Inferior parietal cortex (tissue), 1 donor: ENCODE data around the gene FREM3.

Experiments
- DNase-seq: peaks from one replicate; pipeline ENCODE4 v3.0.0-alpha.2; 2016; ENCODE audit errors: extremely low spot score

FREM3 gene

DNA sequence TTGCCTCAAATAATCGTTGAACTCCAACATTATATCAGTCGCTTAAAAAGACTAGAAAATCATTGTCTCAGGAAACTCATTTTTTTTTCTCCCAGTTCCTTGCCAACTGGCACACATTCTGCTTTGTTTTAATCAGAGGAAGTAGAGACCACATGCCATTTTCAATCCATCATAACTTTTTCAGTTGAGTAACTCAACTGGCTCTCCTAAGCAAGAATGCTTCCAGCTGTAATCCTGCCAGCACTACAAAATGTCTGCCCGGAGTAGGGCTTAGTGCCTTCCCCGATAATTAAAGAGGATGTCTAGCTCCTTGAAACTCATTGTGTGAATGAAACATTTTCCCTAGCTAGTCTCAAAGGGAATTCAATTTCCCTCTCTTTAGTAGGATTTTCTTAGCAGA lies 33.0 kb downstream of the FREM3 start:
- no peak for DNase-seq

GRCh38 chr4:143658336-143658735 lies 42.1 kb downstream of the FREM3 start:
- DNase-seq = no peak

DNA sequence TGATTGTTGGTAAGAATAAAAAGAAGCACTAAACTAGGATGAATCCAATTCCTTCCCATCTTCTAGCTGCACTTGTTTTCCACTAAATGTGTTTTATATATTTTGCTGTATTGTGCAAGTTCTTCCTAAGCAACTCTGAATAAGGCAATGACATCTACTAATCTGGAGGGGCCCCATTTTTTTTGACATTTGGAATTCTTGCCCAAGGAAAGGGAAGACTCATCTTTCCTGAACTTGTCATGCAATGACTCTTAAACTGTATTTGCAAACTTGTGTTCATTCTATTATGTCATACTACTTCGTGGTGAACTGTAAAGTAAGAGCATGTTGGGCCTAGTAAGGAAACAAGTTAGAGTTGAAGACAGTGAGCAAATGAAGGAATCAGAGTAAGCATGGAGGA lies 45.9 kb downstream of the FREM3 start:
- DNase-seq = no peak

DNA sequence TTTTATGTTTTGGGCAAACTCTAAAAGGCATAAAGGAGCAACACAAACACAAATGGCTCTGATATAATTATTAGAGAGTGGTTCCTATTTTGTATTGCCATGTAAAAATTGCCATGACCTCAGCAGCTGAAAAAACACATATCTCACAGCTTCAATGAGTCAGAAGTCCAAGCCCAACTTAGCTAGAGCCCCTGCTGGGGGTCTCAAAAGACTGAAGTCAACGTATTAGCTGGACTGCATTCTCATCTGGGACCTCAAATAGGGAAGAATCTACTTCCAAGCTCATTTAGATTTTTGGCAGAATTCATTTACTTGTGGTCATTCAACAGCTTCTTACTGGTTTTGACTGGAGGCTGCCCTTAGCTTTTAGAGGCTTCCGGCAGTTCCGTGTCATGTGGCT lies 47.4 kb downstream of the FREM3 start:
- no peak for DNase-seq

DNA sequence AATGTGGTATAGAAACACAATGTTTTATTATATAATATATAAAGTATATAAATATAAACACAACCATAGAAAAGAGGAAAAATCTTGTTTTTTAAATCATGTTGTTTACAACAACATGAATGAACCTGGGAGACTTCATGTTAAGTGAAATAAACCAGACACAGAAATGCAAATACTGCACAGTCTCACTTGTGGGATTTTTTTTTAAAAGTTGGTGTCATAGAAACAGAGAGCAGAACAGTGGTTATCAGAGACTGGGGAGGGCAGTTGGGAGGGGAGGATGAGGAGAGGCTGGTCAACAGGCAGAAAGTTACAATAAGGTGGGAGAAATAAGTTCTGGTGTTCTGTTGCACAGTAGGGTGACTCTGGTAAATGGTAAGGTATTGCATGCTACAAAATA lies 57.1 kb downstream of the FREM3 start:
- DNase-seq = no peak

GRCh38 chr4:143642611-143643010 lies 57.9 kb downstream of the FREM3 start:
- no peak for DNase-seq

DNA sequence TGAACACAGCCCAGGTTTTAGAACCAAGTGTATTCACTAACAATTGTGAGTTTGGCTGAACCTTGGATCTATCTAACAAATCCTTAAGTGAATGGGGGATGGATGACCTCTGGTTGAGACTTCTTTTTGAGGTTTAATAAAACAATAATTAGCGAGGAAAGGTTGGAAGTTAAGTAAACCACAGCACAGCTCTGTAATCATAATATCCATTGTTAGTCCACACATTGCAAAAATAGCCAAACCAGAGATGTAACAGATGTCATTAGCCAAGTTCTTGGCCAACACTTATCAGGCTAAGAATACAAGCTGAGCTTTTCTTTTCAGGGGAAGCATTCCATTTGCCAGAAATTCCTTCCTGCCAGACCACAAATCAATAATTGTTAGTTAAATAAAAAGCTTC lies 59.1 kb downstream of the FREM3 start:
- no peak for DNase-seq

GRCh38 chr4:143634763-143635162 lies 65.7 kb downstream of the FREM3 start:
- no peak for DNase-seq

GRCh38 chr4:143633833-143634232 lies 66.6 kb downstream of the FREM3 start:
- DNase-seq = no peak

GRCh38 chr4:143626134-143626911 lies 74.2 kb downstream of the FREM3 start:
- no peak for DNase-seq

DNA sequence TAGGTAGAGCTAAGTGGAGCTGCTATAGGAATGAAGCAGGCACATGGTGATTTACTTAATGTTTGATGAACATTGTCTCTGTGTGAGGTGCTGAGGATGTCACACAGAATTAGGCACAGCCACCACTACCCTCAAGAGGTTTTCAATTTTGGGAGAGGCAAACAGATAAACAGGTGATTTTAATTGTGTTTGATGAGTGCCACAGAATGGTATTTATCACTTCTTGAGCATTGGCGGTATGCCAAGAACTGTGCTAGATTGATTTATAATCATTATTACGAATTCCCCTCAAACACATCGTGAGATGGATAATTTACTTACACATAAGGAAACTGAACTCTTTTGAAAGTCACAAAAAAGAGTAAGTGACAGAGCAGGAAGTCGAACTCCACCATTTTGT lies 74.8 kb downstream of the FREM3 start:
- DNase-seq = no peak

DNA sequence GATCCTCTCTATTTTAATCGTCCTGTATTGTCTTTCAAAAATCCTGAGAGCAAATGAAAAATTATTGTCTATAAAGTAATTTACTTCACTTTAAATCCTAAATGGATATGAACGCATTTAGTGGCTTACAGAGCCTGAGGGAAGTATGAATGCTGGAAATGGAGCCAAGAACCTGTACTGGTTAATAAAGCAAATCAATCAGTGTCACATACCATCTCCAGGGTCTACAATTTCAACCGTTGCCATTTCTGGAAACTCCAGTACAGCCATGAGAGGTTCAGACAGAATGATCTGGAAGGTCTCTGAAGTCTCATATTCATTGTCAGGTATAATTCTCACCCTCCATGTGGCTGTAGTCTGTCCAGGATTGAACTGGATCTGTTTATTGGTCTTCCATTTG lies 76.6 kb downstream of the FREM3 start:
- no peak for DNase-seq

- DNase-seq = no peak
Measured at GRCh38 chr4:143618811-143619210, 81.7 kb downstream of the FREM3 start.

DNA sequence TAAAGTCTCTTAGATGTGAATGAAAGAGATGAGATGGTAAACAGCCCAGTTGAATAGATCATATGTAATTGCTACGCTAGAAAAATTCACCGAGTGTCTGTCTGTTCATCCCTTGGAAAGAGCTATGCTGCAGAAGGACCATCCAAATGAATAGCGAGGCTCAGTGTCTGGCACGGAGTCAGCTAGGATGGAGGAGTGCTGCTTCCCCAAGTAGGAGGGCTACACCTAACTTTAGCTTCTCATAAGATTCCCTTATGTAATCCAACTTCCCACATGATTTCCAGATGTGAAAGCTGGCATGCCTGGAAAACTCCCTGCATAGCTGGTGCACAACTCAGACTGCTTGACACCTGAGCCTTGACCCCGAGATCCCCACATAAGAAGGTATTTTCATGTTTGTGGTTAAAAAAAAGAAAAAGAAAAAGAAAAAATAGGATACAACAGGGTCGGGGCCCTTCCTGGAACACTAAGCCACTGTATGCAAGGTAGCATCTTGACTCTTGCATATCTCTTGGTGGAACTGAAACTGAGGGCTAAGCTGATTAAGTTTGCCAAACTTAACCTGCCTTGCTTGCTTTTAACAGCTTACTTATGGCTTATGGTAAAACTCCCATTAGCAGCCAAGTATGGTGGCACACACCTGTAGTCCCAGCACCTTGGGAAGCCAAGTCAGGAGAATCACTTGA lies 82.3 kb downstream of the FREM3 start:
- no peak for DNase-seq

DNA sequence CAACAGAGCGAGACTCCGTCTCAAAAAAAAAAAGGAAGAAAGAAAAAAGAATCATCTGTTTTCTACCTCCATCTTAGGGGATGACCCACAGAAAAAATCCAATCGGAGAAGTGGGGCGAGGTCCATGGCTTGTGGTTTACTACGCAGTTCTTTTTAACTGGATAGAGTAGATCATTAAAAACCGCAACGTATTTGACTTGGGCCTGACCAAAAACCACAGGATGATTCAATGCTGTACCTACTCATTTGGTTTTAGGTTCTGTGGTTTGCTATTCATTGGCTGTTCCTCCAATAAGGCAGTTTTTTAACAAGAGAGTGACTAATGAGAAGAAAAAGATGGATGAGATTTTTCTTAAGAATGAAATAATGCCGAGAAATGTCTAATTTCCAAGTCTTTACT lies 83.7 kb downstream of the FREM3 start:
- DNase-seq = no peak

- DNase-seq = no peak
Measured at GRCh38 chr4:143609492-143609891, 91.0 kb downstream of the FREM3 start.

DNA sequence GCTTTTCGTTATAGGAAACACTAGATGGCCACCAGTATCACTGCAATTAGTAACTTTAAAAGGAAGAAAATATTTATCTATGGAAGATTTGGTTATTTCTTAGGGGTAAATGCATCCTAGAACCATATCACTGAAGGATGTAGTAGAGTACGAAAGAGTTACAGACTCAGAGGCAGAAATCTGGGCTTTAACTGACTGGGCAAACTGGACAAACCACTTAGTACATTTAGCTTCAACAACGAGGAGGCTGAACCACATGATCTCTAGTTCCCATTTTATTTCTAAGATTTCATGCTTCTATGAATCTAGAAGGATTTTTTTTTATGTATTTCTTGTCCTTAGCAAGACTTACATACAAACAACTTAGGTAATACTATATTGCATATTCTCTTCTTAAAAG lies 94.0 kb downstream of the FREM3 start:
- no peak for DNase-seq

DNA sequence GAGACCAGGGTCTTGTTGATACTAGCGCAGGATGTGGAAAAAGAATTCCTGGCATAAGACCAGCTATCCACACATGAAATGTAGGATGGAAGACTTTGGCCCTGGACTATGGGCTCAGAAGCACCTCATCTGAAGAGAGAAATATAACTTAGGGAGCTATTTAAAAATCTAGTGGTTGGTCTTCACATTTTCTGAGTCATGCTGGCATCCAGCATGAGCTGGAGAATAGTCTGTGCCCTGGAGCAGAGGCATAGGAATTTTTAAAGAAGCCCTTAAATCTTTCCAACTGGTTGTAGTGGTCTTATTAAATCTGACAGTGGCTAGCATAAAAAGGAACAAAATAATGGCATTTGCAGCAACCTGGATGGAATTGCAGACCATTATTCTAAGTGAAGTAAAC lies 100.6 kb downstream of the FREM3 start:
- no peak for DNase-seq

DNA sequence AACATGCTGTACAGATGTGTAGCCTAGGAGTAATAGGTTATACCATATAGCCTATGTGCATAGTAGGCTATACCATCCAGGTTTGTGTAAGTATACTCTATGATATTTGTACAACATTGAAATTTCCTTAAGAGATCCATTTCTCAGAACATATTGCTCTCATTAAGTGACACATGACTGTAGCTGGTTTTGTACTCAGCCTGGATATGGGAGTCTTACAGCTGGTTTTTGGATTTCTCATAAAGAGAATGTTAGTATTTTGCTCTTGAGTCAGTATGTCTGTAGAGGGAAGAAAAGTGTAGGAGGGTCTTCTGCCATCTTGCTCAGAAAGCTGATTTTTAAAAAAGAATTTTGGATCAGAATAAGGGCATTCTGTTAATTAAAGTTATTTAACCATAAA lies 101.7 kb downstream of the FREM3 start:
- no peak for DNase-seq

DNA sequence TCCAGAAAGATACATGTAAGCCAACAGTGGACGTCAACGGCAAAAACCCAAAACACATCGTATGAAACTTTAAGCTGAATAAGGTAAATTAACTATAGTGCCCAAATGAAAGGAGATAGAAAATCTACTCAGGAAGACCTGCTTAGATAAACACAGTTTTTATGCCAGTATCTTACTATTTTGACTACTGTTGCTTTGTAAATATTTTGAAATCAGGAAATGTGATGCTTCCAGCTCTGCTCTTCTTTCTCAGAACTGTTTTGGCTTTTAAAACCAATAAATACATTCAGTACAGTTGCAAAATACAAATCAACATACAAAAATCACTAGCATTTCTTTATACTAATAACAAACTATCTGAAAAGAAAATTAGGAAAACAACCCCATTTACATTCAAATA lies 103.2 kb downstream of the FREM3 start:
- no peak for DNase-seq

DNA sequence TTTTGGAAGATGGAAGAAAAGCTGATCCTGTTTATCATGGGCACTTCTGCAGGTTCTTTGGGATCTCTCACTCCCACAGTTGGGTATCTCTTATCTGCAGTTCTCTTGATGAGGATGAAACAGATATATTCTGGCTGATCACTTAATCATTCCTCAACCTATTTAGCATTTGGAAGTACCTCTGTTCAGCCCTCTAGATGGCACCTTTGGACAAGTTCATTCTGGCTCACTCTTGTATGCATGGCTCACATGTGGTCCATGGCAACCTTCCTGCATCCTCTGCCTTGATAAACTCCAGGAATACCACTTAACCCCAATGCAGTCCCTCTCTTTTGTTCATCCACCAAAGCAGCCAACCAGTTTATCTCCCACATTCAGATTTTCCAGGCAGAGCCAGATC lies 112.8 kb downstream of the FREM3 start:
- DNase-seq = no peak

- DNase-seq = no peak
Measured at GRCh38 chr4:143586080-143586479, 114.4 kb downstream of the FREM3 start.

DNA sequence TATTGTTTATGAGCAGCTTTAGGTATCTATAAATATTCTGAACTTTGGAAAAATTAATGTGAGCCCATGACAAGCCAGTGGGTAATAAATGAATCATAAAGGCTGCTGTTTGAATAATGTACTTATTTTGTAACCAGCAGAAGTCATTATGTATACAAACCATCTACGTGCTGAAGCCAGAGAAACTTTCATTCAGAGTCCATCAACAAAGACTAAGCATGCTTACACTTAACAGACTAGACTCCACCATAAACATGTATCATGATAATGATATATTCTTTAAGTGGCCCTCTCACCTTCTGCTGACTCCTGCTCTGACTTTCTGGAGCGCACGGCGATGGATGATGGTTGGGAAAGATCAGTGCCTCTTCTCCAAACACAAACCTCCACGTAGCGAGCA lies 114.9 kb downstream of the FREM3 start:
- no peak for DNase-seq
